LNCAP (cell line): ENCODE data around the gene TOMM34.

Source experiments
- TF ChIP-seq, protein P1 (sequence below): fragments of 450-650 bp; IDR thresholded peaks from 2 replicates; pipeline ENCODE4 v1.5.1; 2017; ENCODE audit warnings: mild to moderate bottlenecking

The TOMM34 gene

DNA sequence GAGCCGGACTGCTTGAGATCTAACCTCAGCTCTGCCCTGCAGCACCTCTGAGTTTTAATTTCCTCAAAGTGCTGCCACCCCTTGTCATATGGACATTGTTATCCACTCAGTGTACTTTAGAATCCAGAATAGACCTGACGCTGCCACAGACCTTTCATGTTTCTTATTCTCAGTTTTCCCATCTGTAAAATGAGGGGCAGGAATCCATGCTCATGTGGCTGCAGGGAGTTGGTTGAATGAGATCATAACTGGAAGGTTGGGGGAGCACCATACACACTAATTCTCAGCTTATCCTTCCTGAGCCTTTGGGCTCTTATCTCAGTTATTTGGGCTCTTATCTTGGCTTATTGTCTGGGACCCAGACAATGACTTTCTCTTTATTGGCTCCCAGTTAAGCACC is 48.0 kb downstream of the TOMM34 start:
- TF ChIP-seq, protein P1, sequence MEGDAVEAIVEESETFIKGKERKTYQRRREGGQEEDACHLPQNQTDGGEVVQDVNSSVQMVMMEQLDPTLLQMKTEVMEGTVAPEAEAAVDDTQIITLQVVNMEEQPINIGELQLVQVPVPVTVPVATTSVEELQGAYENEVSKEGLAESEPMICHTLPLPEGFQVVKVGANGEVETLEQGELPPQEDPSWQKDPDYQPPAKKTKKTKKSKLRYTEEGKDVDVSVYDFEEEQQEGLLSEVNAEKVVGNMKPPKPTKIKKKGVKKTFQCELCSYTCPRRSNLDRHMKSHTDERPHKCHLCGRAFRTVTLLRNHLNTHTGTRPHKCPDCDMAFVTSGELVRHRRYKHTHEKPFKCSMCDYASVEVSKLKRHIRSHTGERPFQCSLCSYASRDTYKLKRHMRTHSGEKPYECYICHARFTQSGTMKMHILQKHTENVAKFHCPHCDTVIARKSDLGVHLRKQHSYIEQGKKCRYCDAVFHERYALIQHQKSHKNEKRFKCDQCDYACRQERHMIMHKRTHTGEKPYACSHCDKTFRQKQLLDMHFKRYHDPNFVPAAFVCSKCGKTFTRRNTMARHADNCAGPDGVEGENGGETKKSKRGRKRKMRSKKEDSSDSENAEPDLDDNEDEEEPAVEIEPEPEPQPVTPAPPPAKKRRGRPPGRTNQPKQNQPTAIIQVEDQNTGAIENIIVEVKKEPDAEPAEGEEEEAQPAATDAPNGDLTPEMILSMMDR, result no peak

DNA sequence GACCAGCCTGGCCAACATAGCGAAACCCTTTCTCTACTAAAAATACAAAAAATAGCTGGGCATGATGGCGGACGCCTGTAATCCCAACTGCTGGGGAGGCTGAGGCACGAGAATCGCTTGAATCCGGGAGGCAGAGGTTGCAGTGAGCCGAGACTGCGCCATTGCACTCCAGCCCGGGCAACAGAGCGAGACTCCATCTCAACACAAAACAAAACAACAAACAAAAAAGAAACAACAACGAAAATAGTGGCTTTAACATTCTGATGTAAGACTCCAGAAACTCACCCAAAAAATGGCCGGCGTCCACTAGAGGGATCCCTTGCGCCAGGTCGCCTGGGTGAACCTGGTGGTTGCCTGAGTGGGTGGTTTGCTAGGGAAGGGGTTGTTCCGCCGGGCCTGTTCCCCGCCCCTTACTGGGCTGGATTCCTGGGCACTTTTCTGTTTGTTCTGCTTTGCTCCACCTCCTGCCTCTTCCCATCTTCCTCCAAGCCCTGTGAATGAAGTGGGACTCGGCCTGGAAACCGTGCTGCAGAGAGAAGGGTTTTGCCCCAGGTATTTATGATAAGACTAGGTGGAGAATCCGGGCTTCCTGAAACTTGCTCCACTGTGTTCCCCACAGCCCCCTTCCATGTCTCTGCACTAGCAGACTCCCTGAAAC is 48.8 kb downstream of the TOMM34 start:
- TF ChIP-seq, protein P1, result peak; percentile 80

DNA sequence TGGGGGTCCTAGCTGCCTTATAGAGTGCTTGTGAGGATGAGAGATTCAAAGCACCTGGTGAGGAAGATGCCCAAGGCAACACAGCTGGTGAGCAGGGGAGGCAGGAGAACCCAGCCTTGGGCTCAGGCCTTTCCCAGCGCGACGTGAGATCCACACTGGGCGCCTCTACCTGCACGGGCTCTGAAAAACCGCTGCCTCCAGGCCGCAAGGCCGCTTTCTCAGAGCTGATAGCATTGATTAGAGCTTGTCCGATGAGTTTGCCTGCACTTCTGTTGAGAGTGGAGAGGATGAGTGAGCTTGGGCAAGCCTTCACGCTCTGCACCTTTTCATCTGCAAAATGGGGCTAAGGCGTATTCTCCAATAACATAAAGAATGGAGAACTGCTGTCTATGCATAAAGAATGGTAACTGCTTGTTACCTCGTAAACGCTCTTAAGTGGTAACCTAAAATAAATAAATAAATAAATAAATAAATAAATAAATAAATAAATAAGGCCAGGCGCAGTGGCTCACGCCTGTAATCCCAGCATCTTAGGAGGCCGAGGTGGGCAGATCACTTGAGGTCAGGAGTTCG is 49.4 kb downstream of the TOMM34 start:
- TF ChIP-seq, protein P1, result no peak

DNA sequence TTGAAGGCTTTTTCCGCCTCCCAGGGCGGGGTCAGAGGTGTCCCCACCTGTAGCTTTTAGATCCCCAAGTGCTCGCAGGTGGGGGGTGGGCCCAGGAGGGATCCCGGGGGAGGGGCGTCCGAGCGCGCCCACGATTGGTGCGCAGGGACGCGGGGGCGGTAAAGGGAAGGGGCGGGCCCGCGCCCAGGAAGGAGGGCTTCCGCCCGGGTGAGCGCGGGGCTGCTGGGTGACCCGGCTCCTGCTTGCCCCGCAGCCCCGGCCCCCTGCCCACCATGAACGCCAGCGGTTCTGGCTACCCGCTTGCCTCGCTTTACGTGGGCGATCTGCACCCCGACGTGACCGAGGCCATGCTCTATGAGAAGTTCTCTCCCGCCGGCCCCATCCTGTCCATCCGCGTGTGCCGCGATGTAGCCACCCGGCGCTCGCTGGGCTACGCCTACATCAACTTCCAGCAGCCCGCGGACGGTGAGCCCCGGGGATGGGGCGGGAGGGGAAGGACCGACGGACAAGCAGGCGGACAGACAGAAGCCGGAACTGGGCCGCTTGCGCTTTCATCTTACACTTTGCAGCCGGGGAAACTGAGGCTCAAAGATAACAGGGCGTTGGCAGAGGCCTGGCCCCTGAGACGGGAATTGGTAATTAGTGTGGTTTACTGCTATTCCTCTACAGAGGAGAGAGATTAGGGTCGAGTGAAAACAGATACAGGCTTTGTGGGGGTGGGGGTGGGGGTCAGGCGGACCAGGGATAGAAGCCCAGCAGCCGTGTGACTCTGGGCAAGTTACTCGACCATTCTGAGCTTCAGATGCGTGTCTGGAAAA is 50.1 kb downstream of the TOMM34 start, which contains the start of gene PABPC1L:
PABPC1L (plus strand) TSS at position 189 of the 818 bp plus-strand sequence; CDS start at position 273, 84 bp downstream.
- TF ChIP-seq, protein P1, result no peak

DNA sequence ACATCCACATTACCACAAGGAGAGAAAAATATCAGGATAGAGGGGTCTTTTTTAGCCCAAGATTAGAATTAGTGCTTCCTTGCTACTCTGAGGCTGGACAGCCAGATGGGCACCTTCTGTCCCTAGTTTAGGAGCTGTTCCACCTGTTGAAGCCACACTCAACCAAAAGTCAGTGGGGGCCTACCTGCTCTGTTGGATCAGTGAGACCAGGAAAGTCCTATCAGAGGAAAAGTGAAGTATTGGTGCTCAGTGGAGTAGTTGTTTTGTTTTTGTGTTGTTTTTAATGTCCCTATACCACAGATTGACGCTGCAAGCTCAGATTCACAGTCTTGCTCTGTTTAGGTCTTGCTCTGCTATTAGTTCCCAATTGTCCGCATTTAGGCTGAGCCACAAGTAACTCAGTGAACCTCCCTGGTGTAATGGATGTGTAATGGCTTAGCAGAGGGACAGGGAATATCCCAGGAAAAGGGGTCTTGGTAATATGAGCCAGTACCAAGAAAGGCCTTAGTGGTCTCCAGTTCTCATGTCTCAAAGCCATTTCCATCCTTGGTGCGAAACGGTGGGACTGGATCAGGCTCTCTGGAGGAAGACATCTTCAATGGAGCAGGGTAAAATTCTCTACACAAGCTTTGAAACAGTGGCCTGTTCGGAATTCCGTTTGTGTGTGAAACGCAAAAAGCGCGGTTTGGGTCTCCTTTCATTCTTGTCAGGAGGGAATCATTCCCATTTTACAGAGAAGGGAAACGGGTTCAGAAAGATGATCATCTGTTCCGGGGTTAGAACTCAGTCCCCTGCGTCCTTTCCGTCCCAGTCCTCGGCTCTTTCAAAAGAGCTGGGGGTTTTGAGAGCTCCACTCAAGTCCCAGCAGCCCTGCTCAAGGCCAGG is 51.0 kb downstream of the TOMM34 start:
- TF ChIP-seq, protein P1, result no peak

DNA sequence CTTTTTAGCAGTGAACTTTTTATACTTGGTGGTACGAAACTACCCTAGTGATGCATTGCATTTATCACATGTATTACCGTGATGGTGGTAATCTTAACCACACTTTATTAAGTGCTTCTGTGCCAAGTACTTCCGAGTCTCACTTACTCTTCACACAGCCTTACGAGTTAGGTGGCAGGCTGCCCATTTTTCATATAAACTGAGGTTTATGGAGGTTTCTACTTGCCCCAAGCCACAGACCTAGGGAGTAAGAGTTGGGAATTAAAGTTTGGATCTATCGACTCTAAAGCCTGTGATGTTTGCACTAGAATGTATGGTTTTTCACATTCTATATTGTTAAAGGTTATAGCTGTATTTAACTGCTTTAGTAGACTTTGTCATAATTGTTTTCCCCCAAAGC is 55.8 kb downstream of the TOMM34 start:
- TF ChIP-seq, protein P1, result no peak

DNA sequence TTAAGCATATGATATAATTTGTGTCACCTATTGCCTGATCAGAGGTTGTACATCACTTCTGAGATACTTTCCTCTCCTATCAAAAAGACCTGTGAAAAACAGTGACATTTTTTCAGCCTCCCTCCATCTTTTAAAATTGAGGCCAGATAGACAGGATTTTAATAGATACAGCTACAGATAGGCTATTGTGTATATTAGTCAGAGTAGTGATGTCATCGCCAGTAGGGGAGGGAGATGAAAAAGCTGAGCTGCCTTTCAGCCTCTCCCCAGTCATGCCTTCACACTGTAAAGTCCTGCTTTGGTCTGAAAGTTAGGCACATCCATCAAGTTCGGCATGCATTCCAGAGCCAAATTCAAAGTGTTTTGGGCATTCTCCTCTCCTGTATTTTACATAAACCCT is 58.2 kb downstream of the TOMM34 start:
- TF ChIP-seq, protein P1, result no peak
